ENCODE data around the gene ZBED2. TPM values are rescaled to one million over a fixed set of nuclear protein-coding genes. Genes with fewer than 3 reads are reported as not detected.

The ZBED2 gene
- total RNA-seq, 2 donors from 2014 or later = 0.47 TPM; not detected in 1

GRCh38 chr3:111578867-111579266, 16.3 kb downstream of the ZBED2 start:
- H3K27ac ChIP-seq = no peak overlapping the region
- no peak for TF ChIP-seq CTCF (IDR thresholded peaks at IDR 0.05)
- DNase-seq (ENCODE audit: low spot score) = no peak
- no peaks in the 10 kb centered on the region for H3K27me3 ChIP-seq
- H3K4me3 ChIP-seq = no peak overlapping the region
- H3K4me1 ChIP-seq = no peaks in the 10 kb centered on the region
- H3K36me3 ChIP-seq = no peaks in the 10 kb centered on the region
- no peaks in the 10 kb centered on the region for H3K9me3 ChIP-seq

- no peak for DNase-seq (ENCODE audit: low spot score)
- no peaks in the 10 kb centered on the region for H3K9me3 ChIP-seq
- no peaks in the 10 kb centered on the region for H3K27me3 ChIP-seq
- no peaks in the 10 kb centered on the region for H3K4me1 ChIP-seq
- TF ChIP-seq CTCF (IDR thresholded peaks at IDR 0.05) = no peak
- no peak overlapping the region for H3K27ac ChIP-seq
- H3K36me3 ChIP-seq = no peaks in the 10 kb centered on the region
- H3K4me3 ChIP-seq = no peak overlapping the region
Observed at GRCh38 chr3:111577798-111578685, 17.1 kb downstream of the ZBED2 start.

- Histone ChIP-seq H3K36me3 (no peaks in the 10 kb centered on the region), H3K27ac (no peak overlapping the region)
- no peak for TF ChIP-seq CTCF (IDR thresholded peaks at IDR 0.05)
Observed at GRCh38 chr3:111577113-111577512, 18.0 kb downstream of the ZBED2 start.

GRCh38 chr3:111571907-111572460, 23.2 kb downstream of the ZBED2 start:
- H3K4me3 ChIP-seq = no peak overlapping the region
- no peaks in the 10 kb centered on the region for H3K4me1 ChIP-seq
- DNase-seq (ENCODE audit: low spot score) = no peak
- no peaks in the 10 kb centered on the region for H3K36me3 ChIP-seq
- TF ChIP-seq CTCF (IDR thresholded peaks at IDR 0.05) = no peak
- H3K9me3 ChIP-seq = no peaks in the 10 kb centered on the region
- no peak overlapping the region for H3K27ac ChIP-seq
- no peaks in the 10 kb centered on the region for H3K27me3 ChIP-seq

More at GRCh38 chr3:111577113-111577512, 18.0 kb downstream of the ZBED2 start:
- H3K4me1 ChIP-seq = no peaks in the 10 kb centered on the region
- H3K9me3 ChIP-seq = no peaks in the 10 kb centered on the region
- no peak for DNase-seq (ENCODE audit: low spot score)
- H3K27me3 ChIP-seq = no peaks in the 10 kb centered on the region
- H3K4me3 ChIP-seq = no peak overlapping the region

- H3K9me3 ChIP-seq = no peaks in the 10 kb centered on the region
- H3K27ac ChIP-seq = no peak overlapping the region
- H3K27me3 ChIP-seq = no peaks in the 10 kb centered on the region
- no peak for TF ChIP-seq CTCF (IDR thresholded peaks at IDR 0.05)
- DNase-seq (ENCODE audit: low spot score) = no peak
- H3K4me3 ChIP-seq = no peak overlapping the region
- no peaks in the 10 kb centered on the region for H3K36me3 ChIP-seq
- H3K4me1 ChIP-seq = no peaks in the 10 kb centered on the region
Observed at GRCh38 chr3:111571282-111571681, 23.9 kb downstream of the ZBED2 start.

Measured in right atrium auricular region (tissue), 2 donors.